Subcutaneous adipose tissue (tissue), 4 donors: ENCODE measurements around the gene RET. TPM values are rescaled to one million over a fixed set of nuclear protein-coding genes. Genes with fewer than 3 reads are reported as not detected.

Source experiments
- CTCF ChIP-seq: fragments of 450-650 bp; IDR thresholded peaks from one replicate; pipeline ENCODE4 v1.5.1; 2016; ENCODE audit warnings: low read depth, mild to moderate bottlenecking, control low read depth, antibody characterized with exemption, moderate library complexity
- total RNA-seq, 4 donors: library from RNA; depleted of rRNA; stranded (reverse); fragments of >200 nt; gene quantifications; one replicate each; pipeline ENCODE4 v1.1.0, GENCODE V29; 2016

RET gene
- total RNA-seq, 4 donors from 2014 or later: 0.19 to 1.9 (median 0.49) TPM

- no peak for TF ChIP-seq CTCF
Observed at GRCh38 chr10:43174969-43175368, 98.1 kb downstream of the RET start.

GRCh38 chr10:43176271-43176670 lies 99.4 kb downstream of the RET start:
- no peak for TF ChIP-seq CTCF

- TF ChIP-seq CTCF: no peak
Observed at GRCh38 chr10:43177595-43177994, 100.7 kb downstream of the RET start.

Other genes with a start within 250 kb of the RET start
- 10 to 100 TPM; 23.9 to 94.3 (median 41.1) TPM for gene CSGALNACT2, start 61.4 kb downstream of the RET start, total RNA-seq
- gene RASGEF1A, start 190.0 kb downstream of the RET start, total RNA-seq: 1 to 10 TPM in 2 of 4 donors, under 1 TPM in 1, not detected in 1; 0.33 to 7.0 (median 1.1) TPM